ENCODE measurements around the gene NAT14.

NAT14 gene

GRCh38 chr19:55441692-55442321 is 43.2 kb upstream of the NAT14 start:
- TF ChIP-seq, protein P1, sequence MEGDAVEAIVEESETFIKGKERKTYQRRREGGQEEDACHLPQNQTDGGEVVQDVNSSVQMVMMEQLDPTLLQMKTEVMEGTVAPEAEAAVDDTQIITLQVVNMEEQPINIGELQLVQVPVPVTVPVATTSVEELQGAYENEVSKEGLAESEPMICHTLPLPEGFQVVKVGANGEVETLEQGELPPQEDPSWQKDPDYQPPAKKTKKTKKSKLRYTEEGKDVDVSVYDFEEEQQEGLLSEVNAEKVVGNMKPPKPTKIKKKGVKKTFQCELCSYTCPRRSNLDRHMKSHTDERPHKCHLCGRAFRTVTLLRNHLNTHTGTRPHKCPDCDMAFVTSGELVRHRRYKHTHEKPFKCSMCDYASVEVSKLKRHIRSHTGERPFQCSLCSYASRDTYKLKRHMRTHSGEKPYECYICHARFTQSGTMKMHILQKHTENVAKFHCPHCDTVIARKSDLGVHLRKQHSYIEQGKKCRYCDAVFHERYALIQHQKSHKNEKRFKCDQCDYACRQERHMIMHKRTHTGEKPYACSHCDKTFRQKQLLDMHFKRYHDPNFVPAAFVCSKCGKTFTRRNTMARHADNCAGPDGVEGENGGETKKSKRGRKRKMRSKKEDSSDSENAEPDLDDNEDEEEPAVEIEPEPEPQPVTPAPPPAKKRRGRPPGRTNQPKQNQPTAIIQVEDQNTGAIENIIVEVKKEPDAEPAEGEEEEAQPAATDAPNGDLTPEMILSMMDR (conservative IDR thresholded peaks at IDR 0.05; ENCODE audit: low read length): no peak
- no peak overlapping the region for H3K4me3 ChIP-seq (ENCODE audit: low read length)
- DNase-seq (ENCODE audit: low read depth): no peak

- DNase-seq (ENCODE audit: low read depth): no peak
- H3K4me3 ChIP-seq (ENCODE audit: low read length): no peak overlapping the region
- TF ChIP-seq, protein P1 (conservative IDR thresholded peaks at IDR 0.05; ENCODE audit: low read length): no peak
These were observed 42.5 kb upstream of the NAT14 start for GRCh38 chr19:55442372-55442961.

- H3K4me3 ChIP-seq (ENCODE audit: low read length): no peak within 1 kb of the TSS
- TF ChIP-seq, protein P1 (conservative IDR thresholded peaks at IDR 0.05; ENCODE audit: low read length): no peak
- no peak for DNase-seq (ENCODE audit: low read depth)
These were observed 41.8 kb upstream of the NAT14 start, which contains the start of gene SHISA7 for GRCh38 chr19:55443045-55443823. TSS of gene SHISA7 (minus strand) at chr19:55443300. CDS start at chr19:55442863, 437 bp downstream.

DNA sequence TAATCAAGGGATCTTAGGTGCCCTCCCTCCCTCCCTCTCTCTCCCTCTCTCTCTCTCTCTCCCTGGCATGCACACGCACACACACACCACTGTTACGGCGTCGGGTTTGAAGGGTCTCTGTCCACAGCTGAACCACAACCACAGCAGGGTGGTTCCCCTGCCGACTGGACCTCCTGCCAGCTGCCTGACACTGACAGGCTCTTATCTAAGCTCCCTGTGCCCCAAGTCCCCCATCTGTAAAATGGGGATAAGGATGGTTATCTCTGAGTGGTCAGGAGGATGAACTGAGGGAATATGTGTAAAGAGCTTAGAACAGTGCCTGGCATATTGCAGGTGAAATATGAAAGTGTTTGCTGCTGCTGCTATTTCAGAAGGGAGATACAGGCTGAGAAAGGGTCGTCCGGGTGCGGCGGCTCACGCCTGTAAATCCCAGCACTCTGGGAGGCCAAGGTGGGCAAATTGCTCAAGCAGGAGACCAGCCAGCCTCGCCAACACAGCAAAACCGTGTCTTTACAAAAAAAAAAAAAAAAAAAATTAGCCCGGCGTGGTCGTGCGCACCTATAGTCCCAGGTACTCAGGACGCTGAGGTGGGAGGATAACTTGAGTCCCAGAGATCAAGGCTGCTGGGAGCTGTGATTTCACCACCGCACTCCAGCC is 41.0 kb upstream of the NAT14 start:
- no peak overlapping the region for H3K4me3 ChIP-seq (ENCODE audit: low read length)
- no peak for DNase-seq (ENCODE audit: low read depth)
- TF ChIP-seq, protein P1 (conservative IDR thresholded peaks at IDR 0.05; ENCODE audit: low read length): no peak

- TF ChIP-seq, protein P1 (conservative IDR thresholded peaks at IDR 0.05; ENCODE audit: low read length): no peak
- no peak for DNase-seq (ENCODE audit: low read depth)
- no peak overlapping the region for H3K4me3 ChIP-seq (ENCODE audit: low read length)
These were observed 40.3 kb upstream of the NAT14 start for GRCh38 chr19:55444646-55445045.

DNA sequence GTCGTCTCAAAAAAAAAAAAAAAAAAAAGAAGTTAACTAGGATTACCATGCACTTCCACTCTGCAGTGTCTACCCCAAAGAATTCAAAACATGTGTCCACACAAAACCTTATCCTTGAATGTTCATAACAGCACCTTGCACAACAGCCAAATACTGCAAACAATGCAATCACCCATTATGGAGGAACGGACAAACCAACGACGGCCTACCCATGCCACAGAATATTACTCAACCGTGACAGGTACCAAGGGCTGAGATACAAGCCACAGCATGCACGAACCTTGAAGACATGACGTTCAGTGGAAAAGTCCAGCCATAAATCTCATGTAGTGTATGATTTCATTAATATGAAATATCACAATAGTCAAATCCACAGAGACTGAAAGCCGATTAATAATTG is 38.9 kb upstream of the NAT14 start:
- no peak overlapping the region for H3K4me3 ChIP-seq (ENCODE audit: low read length)
- no peak for DNase-seq (ENCODE audit: low read depth)
- TF ChIP-seq, protein P1 (conservative IDR thresholded peaks at IDR 0.05; ENCODE audit: low read length): no peak

Data from AG10803 (cell line).